H54 (cell line): ENCODE data around the gene PAXX.

Experiments used
- DNase-seq: peaks from one replicate; pipeline ENCODE4 v3.0.0; 2011; ENCODE audit warnings: low spot score, mixed read lengths; ENCODE audit not compliant: insufficient read length
- FAIRE-seq: peaks from 3 replicates; lab custom pipeline; 2011; peaks lifted over from hg19 to GRCh38; lab: Jason Lieb, UNC
- POLR2A ChIP-seq: IDR thresholded peaks from 2 replicates; pipeline ENCODE4 v1.6.1; 2011; ENCODE audit warnings: low read depth, mild to moderate bottlenecking, low read length

Gene PAXX

DNA sequence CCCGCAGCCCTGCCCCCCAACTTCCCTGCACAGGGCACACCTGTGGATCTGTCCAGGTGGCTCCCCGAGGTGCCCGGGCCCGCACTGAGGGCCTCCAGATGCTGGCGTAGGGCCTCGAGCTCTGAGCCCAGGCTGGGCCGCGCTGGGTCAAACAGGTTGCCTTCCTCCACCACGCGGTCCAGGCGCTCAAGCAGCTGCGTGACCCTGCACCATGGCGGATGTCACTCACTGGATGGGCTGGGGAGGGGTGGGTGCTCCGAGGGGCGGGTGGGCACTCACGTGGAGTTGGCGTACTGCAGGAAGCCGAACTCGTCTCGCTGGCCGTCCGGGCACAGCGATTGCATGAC lies 30.4 kb downstream of the PAXX start:
- DNase-seq (no peak), FAIRE-seq (no peak)
- no peak for TF ChIP-seq POLR2A

DNA sequence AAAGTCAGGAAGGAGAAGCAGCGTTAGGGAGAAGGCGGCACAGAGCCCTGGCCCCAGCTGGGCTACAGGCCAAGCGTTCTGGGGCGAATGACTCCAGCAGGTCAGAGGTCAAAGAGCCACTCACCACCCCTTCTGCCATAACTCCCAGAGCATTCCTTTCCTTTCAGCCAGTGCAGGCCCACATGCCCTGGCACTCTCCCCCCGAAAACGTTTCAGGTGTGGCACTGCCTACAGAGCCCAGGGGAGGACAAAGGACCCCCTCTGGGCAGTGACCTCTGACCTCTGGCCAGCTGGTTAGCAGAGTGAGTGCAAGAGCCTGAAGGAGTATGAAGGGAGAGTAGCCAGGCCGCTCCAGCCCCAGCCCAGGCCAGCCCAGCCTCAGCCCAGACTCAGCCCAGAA lies 30.9 kb downstream of the PAXX start:
- no peak for FAIRE-seq
- no peak for TF ChIP-seq POLR2A

DNA sequence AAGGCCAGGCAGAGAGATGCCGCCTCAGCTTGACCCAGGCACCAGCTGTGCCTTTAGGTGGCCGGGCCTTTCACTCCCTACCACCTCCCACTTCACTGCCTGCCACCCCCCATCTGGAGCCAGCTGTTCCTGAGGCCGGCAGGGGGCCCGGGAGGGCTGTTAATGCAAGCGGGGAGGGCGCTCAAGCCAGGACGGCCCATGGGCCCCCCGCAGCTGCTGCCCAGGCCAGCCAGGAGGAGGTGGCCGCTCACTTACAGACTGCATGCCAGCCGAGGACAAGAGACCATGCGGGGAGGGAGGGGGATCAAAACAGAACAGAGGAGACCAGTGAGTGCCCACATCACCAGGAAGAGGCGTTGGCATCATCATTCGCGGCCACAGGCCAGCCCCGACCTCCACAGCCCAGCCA lies 31.4 kb downstream of the PAXX start:
- no peak for DNase-seq
- no peak for FAIRE-seq
- no peak for TF ChIP-seq POLR2A

More for the DNA sequence above, 30.9 kb downstream of the PAXX start:
- DNase-seq = no peak

DNA sequence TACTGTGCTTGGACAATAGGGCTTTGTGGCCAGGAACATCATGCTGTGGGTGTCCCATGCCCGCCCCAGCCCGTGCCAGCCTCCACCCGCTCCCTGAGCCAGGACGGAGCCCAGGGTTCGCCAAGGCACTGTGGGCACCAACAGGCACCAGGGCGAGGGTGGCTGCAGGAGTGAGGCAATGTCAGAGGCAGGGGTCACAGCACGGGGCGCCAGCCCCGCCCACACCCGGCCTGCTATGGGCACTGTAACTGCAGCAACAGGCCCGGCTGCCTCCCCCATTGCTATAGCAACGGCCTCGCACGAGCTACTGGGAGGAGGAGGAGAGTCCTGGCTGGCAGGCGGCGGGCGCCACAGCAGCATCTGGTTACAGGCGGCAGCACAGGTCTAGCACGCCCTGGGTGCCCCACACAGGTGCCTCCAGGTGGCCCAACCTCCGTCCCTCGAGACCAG lies 33.3 kb downstream of the PAXX start:
- FAIRE-seq (no peak), DNase-seq (no peak)
- no peak for TF ChIP-seq POLR2A

DNA sequence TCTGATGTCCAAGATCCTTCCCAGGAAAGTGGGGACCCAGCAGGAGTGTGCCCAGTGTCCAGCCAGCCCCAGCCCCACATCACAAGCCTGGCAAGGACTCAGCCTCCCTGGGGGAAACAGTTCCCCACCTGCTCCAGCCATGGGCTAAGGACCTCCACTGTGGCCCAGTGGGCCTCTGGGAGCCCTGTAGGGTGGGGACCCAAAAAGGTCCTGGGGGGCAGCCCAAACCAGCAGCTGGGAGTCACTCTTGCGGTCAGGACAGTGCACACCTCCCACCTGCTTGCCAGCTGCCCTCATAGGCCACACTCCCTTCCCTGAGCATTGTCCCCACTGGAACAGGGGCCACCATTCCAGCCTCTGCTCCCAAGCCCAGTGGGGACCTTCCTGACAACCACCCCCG lies 34.2 kb downstream of the PAXX start:
- FAIRE-seq (no peak), DNase-seq (no peak)
- no peak for TF ChIP-seq POLR2A

DNA sequence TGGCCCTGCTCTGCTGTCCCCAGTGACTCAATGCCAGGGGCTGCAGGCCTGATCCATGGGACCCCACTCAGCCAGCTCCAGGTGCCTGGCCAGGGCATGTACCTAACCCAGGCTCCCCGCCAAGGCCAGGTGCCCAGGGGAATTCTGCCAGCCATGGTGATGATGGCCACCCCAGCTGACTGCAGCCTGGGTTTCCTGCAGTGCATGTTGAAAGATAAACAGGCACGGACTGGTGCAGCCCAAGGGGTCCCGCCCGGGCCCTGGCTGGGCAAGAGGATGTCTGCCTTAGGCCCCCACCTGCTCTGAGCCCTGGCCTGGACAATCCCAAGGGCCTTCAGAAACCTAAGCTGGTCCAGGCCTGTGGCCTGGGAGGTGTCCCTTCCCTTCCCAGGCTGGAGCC lies 34.6 kb downstream of the PAXX start:
- DNase-seq (no peak), FAIRE-seq (no peak)
- TF ChIP-seq POLR2A = no peak

DNA sequence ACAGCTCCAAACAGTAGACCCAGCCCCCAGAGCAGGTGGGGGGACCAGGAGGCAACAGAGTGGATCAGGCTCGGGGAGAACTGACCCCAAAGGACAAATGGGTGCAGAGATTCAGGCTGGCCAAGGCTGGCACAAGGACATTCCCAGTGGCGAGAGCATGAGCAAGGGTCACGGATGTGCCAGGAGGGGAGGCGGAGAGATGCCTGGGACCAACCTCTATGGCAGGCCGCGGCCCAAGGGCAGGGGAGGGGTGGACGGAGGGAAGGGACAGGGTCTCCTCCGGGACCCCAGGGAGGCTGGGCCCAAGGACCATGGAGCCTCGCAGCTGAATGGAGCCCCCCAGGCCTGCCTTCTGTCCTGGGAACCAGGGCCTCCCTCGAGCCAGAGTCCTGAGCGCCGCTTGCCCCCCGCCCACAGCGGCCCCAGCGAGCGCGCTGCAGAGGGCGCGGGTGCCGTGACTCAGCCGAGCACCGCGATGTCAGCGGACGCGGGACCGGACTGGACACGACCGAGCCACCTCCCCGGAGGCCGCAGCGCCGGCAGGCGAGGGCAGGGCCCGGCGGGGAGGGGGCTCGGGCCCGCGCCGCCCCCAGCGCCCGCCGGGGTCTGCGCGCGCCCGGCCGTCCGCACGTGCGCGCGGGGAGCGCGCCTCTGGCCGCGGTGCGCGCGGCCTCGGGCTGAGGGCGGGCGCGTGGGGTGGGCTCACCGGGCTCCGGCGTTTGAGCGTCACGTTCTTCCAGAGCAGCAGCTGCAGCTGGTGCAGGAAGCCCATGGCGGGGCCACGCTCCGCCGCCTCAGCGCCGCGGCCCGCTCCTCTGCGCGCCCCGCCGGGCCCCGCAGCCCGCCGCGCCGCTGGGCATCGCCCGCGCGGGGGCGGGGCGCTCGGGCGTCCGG lies 35.4 kb downstream of the PAXX start, which contains the start of gene ABCA2:
ABCA2 (minus strand) TSS at position 869 of the 894 bp plus-strand sequence; CDS start at position 772, 97 bp downstream.
- DNase-seq (peak; percentile 85), FAIRE-seq (no peak)
- TF ChIP-seq POLR2A = peak; percentile 51

DNA sequence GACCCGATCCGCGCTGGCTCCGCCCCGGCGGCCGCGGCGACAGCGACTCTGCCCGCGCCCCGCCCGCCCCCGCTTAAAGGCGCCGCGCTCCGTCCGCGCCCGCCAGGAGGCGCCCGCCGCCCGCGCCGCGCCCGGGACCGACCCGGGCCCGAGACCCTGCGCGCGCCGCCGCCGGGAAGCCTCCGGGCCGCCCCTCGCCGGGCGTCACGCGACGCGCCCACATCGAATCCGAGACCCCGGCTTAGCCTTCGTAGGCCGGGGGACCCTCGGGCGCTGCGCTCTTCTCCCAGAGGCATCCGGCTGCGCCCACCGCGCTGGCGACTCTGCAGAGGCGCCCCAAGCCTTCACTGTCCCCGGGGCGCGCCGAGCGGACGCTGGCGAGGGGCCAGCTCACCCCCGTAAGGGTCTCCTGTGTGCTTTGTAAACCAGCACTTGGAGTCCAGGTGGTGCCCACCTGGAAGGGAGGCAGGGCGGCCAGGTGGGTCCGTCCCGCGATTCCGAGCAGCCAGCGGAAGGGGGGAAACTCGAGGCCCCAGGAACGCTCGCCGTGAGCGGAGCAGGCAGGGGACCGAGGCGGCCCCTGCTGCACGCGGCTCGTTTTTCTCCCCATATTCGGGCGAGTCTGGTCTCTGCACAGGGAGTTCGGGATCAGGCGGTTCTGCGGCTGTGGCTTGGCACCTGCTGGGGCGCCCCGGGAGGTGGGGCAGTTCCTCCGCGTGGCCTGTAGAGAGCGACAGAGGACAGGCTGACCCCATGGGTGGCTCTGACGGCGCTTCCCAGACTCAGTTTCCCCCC lies 36.2 kb downstream of the PAXX start:
- no peak for TF ChIP-seq POLR2A
- FAIRE-seq = no peak
- peak; percentile 93 for DNase-seq

DNA sequence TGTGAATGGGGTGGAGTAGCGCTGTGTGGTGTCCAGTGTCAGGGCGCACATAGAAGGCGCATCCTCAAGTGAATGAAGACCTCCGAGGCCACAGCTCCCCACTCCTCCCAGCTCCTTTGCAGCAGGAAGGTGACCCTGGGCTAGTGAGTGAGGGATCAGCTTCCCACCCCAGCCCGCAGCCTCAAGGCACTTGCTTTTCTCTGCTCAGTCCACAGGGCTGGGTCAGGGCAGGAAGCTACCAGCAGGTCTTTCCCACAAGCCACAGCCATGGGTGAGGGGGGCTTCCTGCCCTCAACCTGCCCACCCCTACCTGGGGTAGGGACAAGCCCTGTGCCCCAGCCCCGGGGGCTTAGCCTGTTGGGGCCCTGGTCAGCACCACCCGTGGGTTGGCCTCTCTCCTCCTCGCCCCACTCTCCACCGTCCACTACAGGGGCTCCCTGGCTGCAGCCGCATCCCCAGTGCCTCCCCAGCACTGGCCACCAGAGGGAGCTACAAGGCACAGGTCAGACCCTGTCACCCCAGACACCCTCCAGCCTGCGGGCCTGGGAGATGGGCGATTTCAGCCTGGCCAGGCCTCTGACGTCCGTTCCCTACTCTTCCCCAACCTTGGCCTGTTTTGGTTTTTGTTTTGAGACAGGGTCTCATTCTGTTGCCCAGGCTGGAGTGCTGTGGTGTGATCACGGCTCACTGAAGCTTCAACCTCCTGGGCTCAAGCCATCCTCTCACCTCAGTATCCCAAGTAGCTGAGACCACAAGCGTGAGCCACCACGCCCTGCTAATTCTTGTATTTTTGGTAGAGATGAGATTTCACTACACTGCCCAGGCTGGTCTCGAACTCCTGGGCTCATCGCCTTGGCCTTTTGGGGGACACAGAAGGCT lies 37.1 kb downstream of the PAXX start:
- TF ChIP-seq POLR2A = no peak
- FAIRE-seq (peak; percentile 65), DNase-seq (peak; percentile 97)

DNA sequence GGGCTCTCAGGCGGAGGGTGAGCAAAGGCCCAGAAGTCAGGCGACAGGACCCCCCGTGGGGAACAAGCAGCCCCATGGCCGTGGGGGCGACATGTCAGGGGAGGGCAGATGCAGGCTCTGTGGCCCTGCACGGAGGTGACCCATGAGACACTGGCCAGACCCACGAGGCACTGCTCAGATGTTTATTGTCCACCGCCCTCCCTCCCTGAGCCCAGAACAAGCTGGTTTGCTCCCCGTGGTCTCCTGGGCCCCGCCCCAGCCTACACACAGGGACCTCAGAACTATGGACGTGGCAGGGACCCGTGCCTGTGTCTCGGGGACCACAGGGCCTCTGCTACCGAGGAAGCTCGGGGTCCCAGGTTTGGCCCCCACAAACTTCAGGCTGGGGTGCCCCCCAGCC lies 37.8 kb downstream of the PAXX start:
- no peak for TF ChIP-seq POLR2A
- no peak for DNase-seq
- FAIRE-seq = no peak

DNA sequence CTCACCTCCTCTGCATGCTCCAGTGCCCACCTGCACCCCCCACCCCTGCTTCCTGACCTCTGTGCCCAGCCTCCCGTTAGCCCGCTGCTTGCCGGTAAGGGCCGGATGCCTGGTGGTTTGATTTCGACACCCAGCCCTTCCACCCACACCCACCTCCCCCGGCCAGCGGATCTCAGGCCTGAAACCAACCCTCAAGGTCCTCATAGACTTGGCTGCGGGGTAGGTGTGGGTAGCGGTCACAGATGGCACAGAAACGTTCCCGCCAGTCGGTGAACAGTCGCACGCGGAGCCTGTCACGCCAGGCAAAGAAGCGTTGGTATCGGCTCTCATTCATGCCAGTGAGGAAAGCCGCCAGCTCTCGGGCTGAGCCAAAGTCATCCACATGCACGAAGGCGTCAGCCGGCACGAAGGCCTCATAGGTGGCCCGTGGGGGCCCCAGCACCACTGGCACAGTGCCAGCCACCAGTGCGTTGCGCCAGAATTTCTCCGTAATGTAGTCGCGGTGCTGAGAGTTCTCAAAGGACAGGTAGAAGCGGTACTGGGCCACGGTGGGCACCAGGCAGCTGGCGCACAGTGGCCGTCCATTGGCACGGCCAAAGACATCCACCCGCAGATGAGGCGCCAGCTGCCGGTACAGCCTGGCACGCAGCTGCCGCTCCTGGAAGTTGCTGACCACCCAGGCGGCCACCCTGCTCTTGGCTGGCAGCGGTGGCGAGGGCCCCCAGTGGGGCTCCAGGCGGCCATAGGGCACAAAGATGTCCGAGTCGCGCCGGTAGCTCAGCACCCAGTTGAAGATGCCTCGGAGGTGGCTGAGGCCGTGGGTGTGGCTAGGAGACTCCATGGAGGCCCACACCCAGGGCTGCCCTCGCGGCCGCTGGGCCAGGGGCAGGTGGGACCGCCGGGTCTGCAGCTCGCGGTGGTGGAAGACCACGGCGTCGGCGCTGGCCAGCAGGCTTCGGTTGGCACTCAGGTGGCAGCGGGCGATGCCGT lies 38.6 kb downstream of the PAXX start:
- FAIRE-seq = no peak
- DNase-seq = no peak

DNA sequence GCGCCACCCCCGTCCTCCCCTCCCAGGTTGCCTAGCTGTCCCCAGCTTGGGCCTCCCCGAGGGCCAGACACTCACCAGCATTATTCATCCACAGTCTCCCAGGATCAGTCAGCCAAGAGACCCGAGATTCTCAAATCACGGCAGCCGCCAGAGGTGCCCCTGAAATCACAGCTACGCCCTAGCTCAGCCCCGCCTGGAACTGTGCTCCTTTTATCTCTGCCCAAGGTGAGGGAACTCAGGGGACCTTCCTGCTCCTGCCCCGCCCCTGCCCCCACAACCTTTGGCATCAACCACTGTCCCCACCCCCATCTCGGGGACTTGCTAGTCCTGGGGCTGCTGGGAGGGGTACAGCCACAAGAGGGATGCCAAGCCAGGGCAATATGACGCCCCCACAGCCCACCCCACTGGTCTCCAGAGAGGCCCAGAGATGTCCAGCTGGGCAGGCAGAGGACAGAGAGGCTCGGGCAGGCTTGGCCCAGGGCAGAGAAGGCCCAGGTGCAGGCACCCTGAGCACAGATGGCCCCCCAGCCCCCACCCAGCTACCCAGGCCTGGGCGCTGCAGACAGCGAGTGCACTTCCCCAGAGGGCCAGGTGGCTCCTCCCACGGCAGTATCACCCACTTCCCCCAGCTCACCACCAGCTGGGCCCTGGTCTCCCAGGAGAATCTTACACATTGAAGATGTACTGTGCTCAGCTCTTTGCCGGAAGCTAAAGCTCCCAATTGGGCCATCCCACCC lies 39.9 kb downstream of the PAXX start, which contains the start of gene FUT7:
FUT7 (minus strand) TSS at position 185 of the 737 bp plus-strand sequence; CDS start at position 88, 97 bp downstream.
- no peak for TF ChIP-seq POLR2A
- FAIRE-seq = no peak

More for the DNA sequence above, 38.6 kb downstream of the PAXX start:
- TF ChIP-seq POLR2A = no peak

More for the DNA sequence above, 39.9 kb downstream of the PAXX start, which contains the start of gene FUT7:
- DNase-seq = no peak
